ENCODE data around the gene AP2A2.

The AP2A2 gene

GRCh38 chr11:1030086-1030485 is 104.4 kb downstream of the AP2A2 start:
- no peak for DNase-seq (ENCODE audit: low read depth)

GRCh38 chr11:1030556-1030955 is 104.9 kb downstream of the AP2A2 start:
- no peak for DNase-seq (ENCODE audit: low read depth)

GRCh38 chr11:1031121-1031899 is 105.6 kb downstream of the AP2A2 start:
- DNase-seq (ENCODE audit: low read depth): no peak

GRCh38 chr11:1032310-1032891 is 106.7 kb downstream of the AP2A2 start:
- DNase-seq (ENCODE audit: low read depth): no peak

- DNase-seq (ENCODE audit: low read depth): no peak
Measured at GRCh38 chr11:1033016-1033798, 107.5 kb downstream of the AP2A2 start.

- DNase-seq (ENCODE audit: low read depth): no peak
Measured at GRCh38 chr11:1034001-1034400, 108.3 kb downstream of the AP2A2 start.

GRCh38 chr11:1034456-1035295 is 109.0 kb downstream of the AP2A2 start:
- no peak for DNase-seq (ENCODE audit: low read depth)

- no peak for DNase-seq (ENCODE audit: low read depth)
Measured at GRCh38 chr11:1035577-1036283, 110.1 kb downstream of the AP2A2 start.

- DNase-seq (ENCODE audit: low read depth): no peak
Measured at GRCh38 chr11:1036303-1036923, 110.7 kb downstream of the AP2A2 start, which contains the start of gene MUC6. MUC6 (minus strand) TSS chr11:1036718; CDS start chr11:1036655, 63 bp downstream.

GRCh38 chr11:1036931-1037330 is 111.3 kb downstream of the AP2A2 start:
- no peak for DNase-seq (ENCODE audit: low read depth)

GRCh38 chr11:1037506-1038055 is 111.9 kb downstream of the AP2A2 start:
- no peak for DNase-seq (ENCODE audit: low read depth)

- DNase-seq (ENCODE audit: low read depth): no peak
Measured at GRCh38 chr11:1038361-1038760, 112.7 kb downstream of the AP2A2 start.

GRCh38 chr11:1038921-1039320 is 113.3 kb downstream of the AP2A2 start:
- no peak for DNase-seq (ENCODE audit: low read depth)

GRCh38 chr11:1039481-1040427 is 114.1 kb downstream of the AP2A2 start:
- DNase-seq (ENCODE audit: low read depth): no peak

GRCh38 chr11:1040428-1041148 is 114.9 kb downstream of the AP2A2 start:
- no peak for DNase-seq (ENCODE audit: low read depth)

- no peak for DNase-seq (ENCODE audit: low read depth)
Measured at GRCh38 chr11:1041149-1041467, 115.4 kb downstream of the AP2A2 start.

GRCh38 chr11:1041471-1041870 is 115.8 kb downstream of the AP2A2 start:
- no peak for DNase-seq (ENCODE audit: low read depth)

GRCh38 chr11:1041936-1042608 is 116.4 kb downstream of the AP2A2 start:
- DNase-seq (ENCODE audit: low read depth): no peak

Measured in activated gamma-delta T cell treated with anti-CD3 and anti-CD28 coated beads, Interleukin-2, amount 50 U/mL, for 16 hours (primary cell).